AG10803 (cell line): Measurements from ENCODE around the gene PRR14L.

Source experiments
- DNase-seq: peaks from one replicate; pipeline ENCODE4 v3.0.0; 2010; ENCODE audit warnings: low read depth
- H3K4me3 ChIP-seq: 2 replicates; pipeline ENCODE4 v1.5.1; 2011; ENCODE audit warnings: mild to moderate bottlenecking, low read length, control low read depth
- TF ChIP-seq, protein P1 (sequence below): conservative IDR thresholded peaks from 2 replicates; pipeline ENCODE4 v1.5.1; 2011; ENCODE audit warnings: mild to moderate bottlenecking, low read length, control low read depth, inconsistent platforms

PRR14L gene

DNA sequence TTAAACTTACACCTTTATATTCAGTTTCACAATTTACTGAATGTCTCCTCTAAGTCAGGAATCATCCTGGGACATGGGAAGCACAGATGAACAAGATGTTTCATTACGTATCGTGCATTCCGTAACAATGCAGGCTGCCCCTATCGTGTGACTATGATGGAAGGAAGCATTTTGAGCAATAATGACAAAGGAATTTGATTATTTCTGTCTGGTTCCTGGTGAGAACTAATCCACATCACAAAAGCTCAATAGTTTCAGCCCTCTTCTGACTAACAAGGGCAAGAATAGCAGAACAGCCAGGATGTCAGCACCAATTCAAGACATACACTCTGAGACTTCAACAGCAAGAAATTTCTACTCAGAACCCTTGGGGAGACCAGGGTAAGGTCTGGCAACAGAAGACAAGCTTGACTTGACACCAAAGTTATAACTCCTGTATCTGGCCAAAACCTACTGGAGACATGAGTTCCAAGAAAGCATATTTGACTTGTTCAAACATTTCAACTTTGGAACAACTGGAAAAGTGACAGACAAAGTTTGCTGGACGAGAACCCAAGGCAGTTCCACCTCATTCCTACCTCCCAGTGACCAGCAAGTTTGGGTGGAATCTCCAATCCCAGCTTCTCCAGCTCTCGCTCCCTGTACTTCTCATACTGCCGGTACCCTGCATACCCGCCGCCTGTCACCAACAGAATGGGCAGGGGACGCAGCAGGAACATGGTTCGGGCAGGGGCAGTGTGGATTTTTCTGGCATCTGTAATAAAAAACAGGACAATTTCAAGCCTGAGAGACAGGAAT is 102.2 kb downstream of the PRR14L start:
- DNase-seq: peak; percentile 96
- no peak overlapping the region for H3K4me3 ChIP-seq
- TF ChIP-seq, protein P1, sequence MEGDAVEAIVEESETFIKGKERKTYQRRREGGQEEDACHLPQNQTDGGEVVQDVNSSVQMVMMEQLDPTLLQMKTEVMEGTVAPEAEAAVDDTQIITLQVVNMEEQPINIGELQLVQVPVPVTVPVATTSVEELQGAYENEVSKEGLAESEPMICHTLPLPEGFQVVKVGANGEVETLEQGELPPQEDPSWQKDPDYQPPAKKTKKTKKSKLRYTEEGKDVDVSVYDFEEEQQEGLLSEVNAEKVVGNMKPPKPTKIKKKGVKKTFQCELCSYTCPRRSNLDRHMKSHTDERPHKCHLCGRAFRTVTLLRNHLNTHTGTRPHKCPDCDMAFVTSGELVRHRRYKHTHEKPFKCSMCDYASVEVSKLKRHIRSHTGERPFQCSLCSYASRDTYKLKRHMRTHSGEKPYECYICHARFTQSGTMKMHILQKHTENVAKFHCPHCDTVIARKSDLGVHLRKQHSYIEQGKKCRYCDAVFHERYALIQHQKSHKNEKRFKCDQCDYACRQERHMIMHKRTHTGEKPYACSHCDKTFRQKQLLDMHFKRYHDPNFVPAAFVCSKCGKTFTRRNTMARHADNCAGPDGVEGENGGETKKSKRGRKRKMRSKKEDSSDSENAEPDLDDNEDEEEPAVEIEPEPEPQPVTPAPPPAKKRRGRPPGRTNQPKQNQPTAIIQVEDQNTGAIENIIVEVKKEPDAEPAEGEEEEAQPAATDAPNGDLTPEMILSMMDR: no peak

DNA sequence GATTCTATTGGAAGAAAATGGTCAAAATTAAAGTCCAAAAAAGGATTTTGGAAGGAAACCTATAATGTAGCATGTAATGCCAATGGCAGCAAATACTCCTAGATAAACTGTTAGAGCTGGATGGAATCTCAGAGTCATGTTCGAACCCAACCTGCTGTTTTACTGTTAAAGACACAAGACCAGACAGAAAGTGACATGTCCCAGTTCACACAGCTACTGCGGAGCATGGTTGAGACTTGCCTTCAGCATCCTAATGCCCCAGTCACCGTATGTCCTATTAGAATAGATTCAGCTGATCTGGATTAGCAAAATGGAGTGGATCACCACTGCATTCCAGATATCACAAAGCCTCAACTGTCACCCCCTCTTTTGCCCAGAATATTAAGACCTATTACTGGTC is 102.9 kb downstream of the PRR14L start:
- DNase-seq: no peak
- no peak overlapping the region for H3K4me3 ChIP-seq
- TF ChIP-seq, protein P1: no peak

DNA sequence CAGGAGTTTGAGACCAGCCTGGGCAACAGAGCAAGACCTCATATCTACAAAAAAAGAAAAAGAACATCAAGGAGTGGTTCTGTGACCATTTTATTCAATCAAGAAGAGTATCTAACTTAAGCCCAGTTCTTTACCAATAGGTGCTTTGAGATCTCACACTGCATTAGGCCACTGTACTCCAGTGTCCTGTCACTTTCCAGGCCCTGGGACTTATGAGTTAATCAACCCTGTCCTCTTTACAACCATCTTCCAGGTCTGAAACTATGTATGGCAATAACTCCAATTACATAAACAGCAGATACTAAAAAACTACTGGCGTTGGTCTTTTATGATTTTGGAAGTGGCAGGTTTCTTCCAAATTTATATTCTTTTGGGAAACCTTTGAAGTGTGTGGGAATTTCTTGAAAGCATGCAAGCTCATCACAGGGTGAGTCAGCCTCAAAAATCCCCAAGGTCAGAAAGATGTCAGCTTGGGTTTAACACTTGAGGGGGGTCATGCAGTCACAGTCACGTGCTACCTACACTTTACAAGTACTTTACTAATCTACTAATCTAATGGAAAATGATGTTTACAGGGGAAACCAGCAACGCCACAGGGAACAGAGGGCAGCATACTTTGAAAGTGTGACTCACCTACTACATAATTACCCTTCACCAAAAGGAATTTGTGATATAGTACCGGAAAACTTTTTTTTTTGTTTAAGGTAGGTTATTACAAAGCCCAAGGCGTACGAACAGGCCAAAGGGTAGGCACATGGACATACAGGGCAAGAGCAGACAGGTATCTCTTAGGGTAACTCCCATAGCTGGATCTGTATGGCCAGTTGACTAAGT is 103.5 kb downstream of the PRR14L start:
- TF ChIP-seq, protein P1: no peak
- no peak overlapping the region for H3K4me3 ChIP-seq
- DNase-seq: peak; percentile 98

DNA sequence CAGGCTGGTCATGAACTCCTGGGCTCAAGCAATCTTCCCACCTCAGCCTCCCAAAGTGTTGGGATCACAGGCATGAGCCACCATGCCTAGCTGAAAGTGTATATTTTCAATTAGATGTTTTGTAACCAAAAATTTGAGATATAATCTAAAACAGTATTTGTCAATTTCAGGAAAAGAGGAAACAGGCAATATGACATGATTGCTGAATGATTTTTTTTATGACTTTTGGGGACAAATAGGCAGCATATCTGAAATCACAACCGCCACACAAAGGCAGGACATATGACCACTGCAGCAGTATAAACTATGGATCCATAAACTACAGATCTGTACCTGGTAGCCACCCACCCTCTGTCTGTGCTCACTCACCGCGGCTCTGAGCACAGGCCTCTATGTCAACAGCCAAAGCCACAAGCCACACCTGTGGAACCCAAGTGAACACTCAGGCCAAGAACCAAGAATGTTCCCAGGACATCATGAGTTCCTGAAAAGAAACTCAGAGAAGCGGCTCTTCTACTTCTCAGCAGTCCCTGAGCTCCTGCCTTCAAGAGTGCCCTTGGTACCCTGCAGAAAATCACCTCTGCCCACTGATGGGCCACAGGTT is 110.4 kb downstream of the PRR14L start:
- no peak overlapping the region for H3K4me3 ChIP-seq
- TF ChIP-seq, protein P1: no peak

DNA sequence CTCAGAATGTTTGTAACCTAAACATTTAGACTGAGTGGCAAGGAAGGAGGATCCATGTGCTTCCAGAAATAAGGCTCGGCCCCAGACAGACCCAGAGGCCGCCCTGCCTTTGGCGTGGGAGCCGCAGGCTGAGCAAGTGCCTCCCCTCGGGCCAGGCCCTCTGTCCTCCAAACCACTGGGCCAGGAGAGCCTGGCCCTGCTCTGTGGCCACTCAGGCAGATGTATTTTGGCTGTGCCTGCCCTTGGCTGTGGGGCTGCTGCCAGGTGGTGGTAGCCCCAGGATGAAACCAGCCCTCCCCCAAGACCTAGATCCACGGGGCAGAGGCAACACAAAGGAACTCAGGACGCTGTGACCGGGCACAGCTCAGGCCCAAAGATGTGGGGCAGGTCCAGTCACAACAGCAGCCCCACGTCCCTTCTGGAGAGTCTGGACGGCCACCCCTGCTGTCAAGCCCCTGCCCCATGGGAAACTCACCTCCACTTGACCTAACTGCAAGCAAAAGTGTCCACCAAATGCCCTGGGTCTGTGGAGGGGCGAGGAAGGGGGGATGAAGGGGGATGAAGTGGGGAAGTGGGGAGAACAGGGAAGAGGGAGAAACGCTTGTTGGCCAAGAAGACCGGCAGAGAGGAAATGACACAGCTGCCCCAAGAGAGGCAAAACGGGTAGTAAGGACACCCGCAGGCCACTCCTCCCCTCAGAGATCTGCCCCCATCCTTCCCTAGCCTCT is 111.9 kb downstream of the PRR14L start:
- no peak overlapping the region for H3K4me3 ChIP-seq
- TF ChIP-seq, protein P1: no peak
- DNase-seq: no peak

More for the DNA sequence above, 110.4 kb downstream of the PRR14L start:
- no peak for DNase-seq

DNA sequence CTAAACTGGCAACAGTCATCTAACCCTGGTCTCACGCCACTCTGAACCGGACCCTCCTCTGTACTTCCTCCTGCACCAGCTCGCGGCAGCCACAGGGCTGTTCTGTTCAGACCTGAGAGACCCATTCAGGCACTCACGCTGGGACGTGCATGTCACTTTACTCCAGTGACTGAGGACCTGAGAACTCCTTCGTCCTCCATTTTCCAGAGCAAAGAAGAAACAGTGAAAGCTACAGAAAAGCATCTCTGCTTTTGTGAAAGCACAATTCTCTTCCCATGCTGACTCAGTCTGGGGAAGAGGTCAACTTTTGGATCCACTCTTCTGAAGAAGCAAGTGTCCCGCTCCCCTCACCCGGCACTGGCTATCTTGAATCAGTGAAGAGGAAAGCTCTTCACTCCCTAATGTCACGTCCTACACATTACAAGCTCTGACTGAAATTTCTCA is 112.5 kb downstream of the PRR14L start:
- TF ChIP-seq, protein P1: no peak
- DNase-seq: no peak
- no peak overlapping the region for H3K4me3 ChIP-seq
